Liver (tissue), 3 donors: ENCODE results near the gene IKBIP.

ENCODE experiments used
- EGR1 ChIP-seq, 2 donors: IDR thresholded peaks; 2 replicates each; pipeline ENCODE4 v1.6.1; 2016 to 2018; ENCODE audit warnings: antibody characterized with exemption in 2 of 2, low read depth in 2 of 2
- JUND ChIP-seq, 2 donors: IDR thresholded peaks; 2 replicates each; pipeline ENCODE4 v1.6.1; 2016; ENCODE audit warnings: antibody characterized with exemption in 2 of 2
- RAD21 ChIP-seq, 2 donors: IDR thresholded peaks; 2 replicates each; pipeline ENCODE4 v1.6.1; 2016; ENCODE audit warnings: antibody characterized with exemption in 2 of 2, mild to moderate bottlenecking in 2 of 2
- TF ChIP-seq, protein P1 (sequence below): fragments of 150-350 bp; IDR thresholded peaks from 2 replicates; pipeline ENCODE4 v1.5.1; 2017; ENCODE audit warnings: improper control_type of control experiment, low read depth, low read length; ENCODE audit not compliant: missing input control
- donor health status: healthy.
- donor health status: healthy.

DNA sequence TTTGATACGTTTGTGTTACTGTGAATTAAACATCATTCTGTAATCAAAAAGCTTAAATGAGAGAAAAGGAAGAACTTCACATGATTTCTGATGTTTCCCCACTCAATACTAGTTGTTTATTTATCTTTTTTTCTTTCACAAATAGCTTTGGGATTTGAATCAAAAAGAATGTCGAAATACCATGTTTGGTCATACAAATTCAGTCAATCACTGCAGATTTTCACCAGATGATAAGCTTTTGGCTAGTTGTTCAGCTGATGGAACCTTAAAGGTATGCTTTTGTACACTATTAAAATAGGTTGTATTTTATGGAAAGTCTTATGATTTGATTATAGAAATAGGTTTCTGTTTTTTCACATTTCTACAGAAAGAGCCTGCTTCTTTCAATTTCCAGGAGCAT is 42.0 kb upstream of the IKBIP start:
- TF ChIP-seq, protein P1, sequence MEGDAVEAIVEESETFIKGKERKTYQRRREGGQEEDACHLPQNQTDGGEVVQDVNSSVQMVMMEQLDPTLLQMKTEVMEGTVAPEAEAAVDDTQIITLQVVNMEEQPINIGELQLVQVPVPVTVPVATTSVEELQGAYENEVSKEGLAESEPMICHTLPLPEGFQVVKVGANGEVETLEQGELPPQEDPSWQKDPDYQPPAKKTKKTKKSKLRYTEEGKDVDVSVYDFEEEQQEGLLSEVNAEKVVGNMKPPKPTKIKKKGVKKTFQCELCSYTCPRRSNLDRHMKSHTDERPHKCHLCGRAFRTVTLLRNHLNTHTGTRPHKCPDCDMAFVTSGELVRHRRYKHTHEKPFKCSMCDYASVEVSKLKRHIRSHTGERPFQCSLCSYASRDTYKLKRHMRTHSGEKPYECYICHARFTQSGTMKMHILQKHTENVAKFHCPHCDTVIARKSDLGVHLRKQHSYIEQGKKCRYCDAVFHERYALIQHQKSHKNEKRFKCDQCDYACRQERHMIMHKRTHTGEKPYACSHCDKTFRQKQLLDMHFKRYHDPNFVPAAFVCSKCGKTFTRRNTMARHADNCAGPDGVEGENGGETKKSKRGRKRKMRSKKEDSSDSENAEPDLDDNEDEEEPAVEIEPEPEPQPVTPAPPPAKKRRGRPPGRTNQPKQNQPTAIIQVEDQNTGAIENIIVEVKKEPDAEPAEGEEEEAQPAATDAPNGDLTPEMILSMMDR, result no peak
- TF ChIP-seq RAD21 (IDR thresholded peaks at IDR 0.05) (no peak), EGR1 (IDR thresholded peaks at IDR 0.05; ENCODE audit: low read depth in 2 of 2) (no peak), JUND (IDR thresholded peaks at IDR 0.05) (no peak)
